T-cell (primary cell): ENCODE results near the gene ADGRL3. TPM values are rescaled to one million over a fixed set of nuclear protein-coding genes. Genes with fewer than 3 reads are reported as not detected.
"Not testable (repeated sequence)": the region's sequence is repeated elsewhere in the genome, so short reads cannot be mapped to it uniquely, and the experiment has no call there.

Experiments used
- ATAC-seq, 4 experiments: fragments of 200-7000 bp in 3 of 4; fragments of 150-1000 bp in 1 of 4; cut with Tn5 transposase; replicated peaks in 1 of 4; 1 replicate in 3 of 4; 2 replicates in 1 of 4; pipeline ENCODE4 v1.10.0; 2021; ENCODE audit warnings: moderate library complexity in 3 of 4, mild to moderate bottlenecking in 2 of 4, moderate number of reproducible peaks in 1 of 4
- CTCF ChIA-PET, 2 donors: fragments of 300-600 bp; sonication (Branson Sonifier 250); formaldehyde crosslinking; loops; one replicate each; lab custom pipeline; 2022; ENCODE audit warnings: antibody characterized with exemption in 2 of 2; lab: Charles Lee
- POLR2A ChIA-PET, 2 donors: fragments of 300-600 bp; sonication (Branson Sonifier 250); formaldehyde crosslinking; loops; one replicate each; lab custom pipeline; 2022; ENCODE audit warnings: antibody characterized with exemption in 2 of 2; lab: Charles Lee
- DNase-seq, 35 experiments: peaks; one replicate each; pipeline versions ENCODE4 v3.0.0 to v3.0.0-alpha.2; 2013 to 2023
- H3K27ac ChIP-seq: one replicate; pipeline ENCODE4 v1.5.1; 2013; ENCODE audit warnings: low read length
- H3K27me3 ChIP-seq, 2 experiments: replicated peaks in 1 of 2; 1 replicate in 1 of 2; 2 replicates in 1 of 2; pipeline versions ENCODE4 v1.6.1 to v1.7.0; 2013; ENCODE audit warnings: low read length in 1 of 2, mixed read lengths in 1 of 2; ENCODE audit not compliant: control insufficient read depth in 2 of 2, insufficient read depth in 2 of 2; ENCODE audit errors: extremely low read depth in 1 of 2
- H3K36me3 ChIP-seq, 2 donors: 1 replicate in 1 of 2; 2 replicates in 1 of 2; pipeline versions ENCODE4 v1.6.1 to v1.7.0; 2013; ENCODE audit warnings: low read length in 1 of 2; ENCODE audit not compliant: control insufficient read depth in 2 of 2, insufficient read depth in 1 of 2; ENCODE audit errors: extremely low read depth in 1 of 2
- H3K4me1 ChIP-seq, 2 experiments: 1 replicate in 1 of 2; 2 replicates in 1 of 2; pipeline versions ENCODE4 v1.6.1 to v1.7.0; 2013; ENCODE audit warnings: low read length in 2 of 2, mixed read lengths in 1 of 2; ENCODE audit not compliant: insufficient read depth in 2 of 2, control insufficient read depth in 1 of 2; ENCODE audit errors: extremely low read depth in 1 of 2
- H3K4me3 ChIP-seq, 2 donors: 1 replicate in 1 of 2; 2 replicates in 1 of 2; pipeline versions ENCODE4 v1.5.1 to v1.7.0; 2013; ENCODE audit warnings: mild to moderate bottlenecking in 2 of 2, low read length in 1 of 2, moderate library complexity in 1 of 2; ENCODE audit not compliant: control insufficient read depth in 1 of 2; ENCODE audit errors: extremely low read depth in 1 of 2
- H3K9me3 ChIP-seq: 2 replicates; pipeline ENCODE4 v1.7.0; 2013
- H3K27ac Mint-ChIP-seq, 2 donors: one replicate each; pipeline ENCODE4 v1.8.0; 2020 to 2021; ENCODE audit warnings: mild to moderate bottlenecking in 2 of 2, mixed read lengths in 2 of 2
- H3K27me3 Mint-ChIP-seq, 2 donors: one replicate each; pipeline ENCODE4 v1.8.0; 2021 to 2022; ENCODE audit warnings: mixed read lengths in 2 of 2
- H3K36me3 Mint-ChIP-seq: one replicate; pipeline ENCODE4 v1.8.0; 2021; ENCODE audit warnings: mixed read lengths
- H3K4me1 Mint-ChIP-seq, 3 donors: one replicate each; pipeline ENCODE4 v1.8.0; 2020 to 2022; ENCODE audit warnings: mixed read lengths in 3 of 3, mild to moderate bottlenecking in 1 of 3
- H3K4me3 Mint-ChIP-seq, 3 donors: one replicate each; pipeline ENCODE4 v1.8.0; 2020 to 2022; ENCODE audit warnings: mild to moderate bottlenecking in 3 of 3, mixed read lengths in 3 of 3, moderate library complexity in 3 of 3
- H3K9me3 Mint-ChIP-seq, 3 donors: one replicate each; pipeline ENCODE4 v1.8.0; 2020 to 2022; ENCODE audit warnings: mixed read lengths in 3 of 3
- WGBS: methylation state at CpG from one replicate; pipeline ENCODE4 v1.1.5; 2013; ENCODE audit warnings: missing lambda C conversion rate; ENCODE audit not compliant: insufficient coverage; 5-methylcytosine and 5-hydroxymethylcytosine counted together
- total RNA-seq, 35 experiments: library from RNA in 6 of 35; stranded (reverse) in 6 of 35; fragments of 120-200 nt in 1 of 35; gene quantifications; one replicate each; pipeline versions ENCODE4 v1.2.1 to v1.2.4 and lab custom pipeline; 2013 to 2026

ADGRL3 gene
- total RNA-seq, 5 donors from 2014 or later (not counting 1 experiment from before 2014, with no cell fraction given) = 0.09 TPM; not detected in 4

- CTCF ChIA-PET = no interaction called here
- H3K27ac Mint-ChIP-seq = no peak overlapping the region
These were observed 552.5 kb downstream of the ADGRL3 start for GRCh38 chr4:61752617-61753016.

GRCh38 chr4:61753739-61754138 lies 553.6 kb downstream of the ADGRL3 start:
- Histone ChIP-seq H3K27ac (no peak overlapping the region), H3K27me3 (no peaks in the 10 kb centered on the region), H3K4me3 (no peak overlapping the region), H3K36me3 (no peaks in the 10 kb centered on the region), H3K4me1 (no peaks in the 10 kb centered on the region), H3K9me3 (peaks cover 2% of the 10 kb centered on the region)
- H3K36me3 Mint-ChIP-seq = no peaks in the 10 kb centered on the region
- 90% methylated on average over 2 of the region's 3 CpGs for WGBS
- no peaks in the 10 kb centered on the region for H3K4me1 Mint-ChIP-seq
- no peak for ATAC-seq
- H3K4me3 Mint-ChIP-seq = no peak overlapping the region
- POLR2A ChIA-PET = no interaction called here
- H3K27me3 Mint-ChIP-seq = no peaks in the 10 kb centered on the region
- CTCF ChIA-PET = no interaction called here
- no peak for DNase-seq
- peaks cover 9 to 25% (median 16%) of the 10 kb centered on the region in 3 donors for H3K9me3 Mint-ChIP-seq
- H3K27ac Mint-ChIP-seq = no peak overlapping the region

More at GRCh38 chr4:61752617-61753016, 552.5 kb downstream of the ADGRL3 start:
- Histone ChIP-seq H3K36me3 (no peaks in the 10 kb centered on the region), H3K4me1 (no peaks in the 10 kb centered on the region), H3K27me3 (no peaks in the 10 kb centered on the region), H3K27ac (no peak overlapping the region), H3K4me3 (no peak overlapping the region), H3K9me3 (peaks cover 2% of the 10 kb centered on the region)
- Mint-ChIP-seq H3K4me3 (no peak overlapping the region), H3K27me3 (no peaks in the 10 kb centered on the region), H3K4me1 (no peaks in the 10 kb centered on the region), H3K9me3 (peaks cover 5 to 21% (median 11%) of the 10 kb centered on the region in 3 donors), H3K36me3 (no peaks in the 10 kb centered on the region)
- ATAC-seq = no peak
- no peak for DNase-seq
- WGBS = no CpG with 5 or more reads among the region's 2 CpGs
- POLR2A ChIA-PET = no interaction called here

- H3K4me1 ChIP-seq, DNase-seq, H3K27me3 Mint-ChIP-seq, H3K9me3 ChIP-seq, H3K36me3 ChIP-seq, H3K4me3 ChIP-seq, H3K4me1 Mint-ChIP-seq, ATAC-seq, CTCF ChIA-PET, H3K27ac ChIP-seq, H3K36me3 Mint-ChIP-seq, H3K4me3 Mint-ChIP-seq, H3K27me3 ChIP-seq, H3K27ac Mint-ChIP-seq, POLR2A ChIA-PET: not testable (repeated sequence)
- 84% methylated on average over 4 of the region's 5 CpGs for WGBS
- H3K9me3 Mint-ChIP-seq = peaks cover 10 to 26% (median 17%) of the 10 kb centered on the region in 3 donors
These were observed 556.8 kb downstream of the ADGRL3 start for GRCh38 chr4:61756937-61757336.

GRCh38 chr4:61757983-61758382 lies 557.9 kb downstream of the ADGRL3 start:
- ATAC-seq, H3K4me1 ChIP-seq, H3K36me3 ChIP-seq, H3K27ac ChIP-seq, H3K27me3 Mint-ChIP-seq, H3K36me3 Mint-ChIP-seq, POLR2A ChIA-PET, H3K9me3 ChIP-seq, H3K4me3 Mint-ChIP-seq, H3K27me3 ChIP-seq, DNase-seq, CTCF ChIA-PET, H3K4me3 ChIP-seq, H3K27ac Mint-ChIP-seq, H3K4me1 Mint-ChIP-seq: not testable (repeated sequence)
- no CpG with 5 or more reads among the region's 1 CpG for WGBS
- H3K9me3 Mint-ChIP-seq = peaks cover 10 to 24% (median 17%) of the 10 kb centered on the region in 3 donors

GRCh38 chr4:61758596-61758995 lies 558.5 kb downstream of the ADGRL3 start:
- ATAC-seq, H3K36me3 Mint-ChIP-seq, DNase-seq, H3K27ac Mint-ChIP-seq, H3K27ac ChIP-seq, H3K36me3 ChIP-seq, H3K4me1 Mint-ChIP-seq, H3K4me3 Mint-ChIP-seq, H3K27me3 ChIP-seq, H3K27me3 Mint-ChIP-seq, CTCF ChIA-PET, H3K4me1 ChIP-seq, H3K9me3 ChIP-seq, POLR2A ChIA-PET, H3K4me3 ChIP-seq: not testable (repeated sequence)
- H3K9me3 Mint-ChIP-seq = peaks cover 10 to 20% (median 15%) of the 10 kb centered on the region in 3 donors
- no CpG with 5 or more reads among the region's 1 CpG for WGBS

GRCh38 chr4:61759245-61759644 lies 559.1 kb downstream of the ADGRL3 start:
- DNase-seq, H3K36me3 ChIP-seq, H3K27me3 Mint-ChIP-seq, H3K4me3 Mint-ChIP-seq, ATAC-seq, H3K4me3 ChIP-seq, H3K9me3 ChIP-seq, H3K27ac Mint-ChIP-seq, H3K27ac ChIP-seq, POLR2A ChIA-PET, H3K4me1 Mint-ChIP-seq, H3K27me3 ChIP-seq, H3K36me3 Mint-ChIP-seq, H3K4me1 ChIP-seq, CTCF ChIA-PET: not testable (repeated sequence)
- peaks cover 10 to 20% (median 17%) of the 10 kb centered on the region in 3 donors for H3K9me3 Mint-ChIP-seq
- 20% methylated on average over 1 of the region's 7 CpGs for WGBS

- H3K4me3 Mint-ChIP-seq, H3K27ac Mint-ChIP-seq, DNase-seq, H3K4me3 ChIP-seq, ATAC-seq, H3K27me3 ChIP-seq, H3K4me1 ChIP-seq, H3K4me1 Mint-ChIP-seq, H3K9me3 ChIP-seq, H3K36me3 ChIP-seq, H3K27me3 Mint-ChIP-seq, H3K27ac ChIP-seq, H3K36me3 Mint-ChIP-seq, CTCF ChIA-PET, POLR2A ChIA-PET: not testable (repeated sequence)
- WGBS = 91% methylated on average over 4 of the region's 4 CpGs
- H3K9me3 Mint-ChIP-seq = peaks cover 10 to 20% (median 17%) of the 10 kb centered on the region in 3 donors
These were observed 559.8 kb downstream of the ADGRL3 start for GRCh38 chr4:61759885-61760284.
